Loucy (cell line): ENCODE measurements around the gene ADAMTS8.

Experiments used
- H2AFZ ChIP-seq: fragments of 200-600 bp; sonication (generic); 2 replicates; pipeline ENCODE4 v1.6.0; 2016; ENCODE audit warnings: antibody characterized with exemption, mild to moderate bottlenecking, low read length, moderate library complexity
- H3F3A ChIP-seq: fragments of 200-600 bp; 2 replicates; pipeline ENCODE4 v1.6.0; 2016; ENCODE audit warnings: antibody characterized with exemption, low read depth, mild to moderate bottlenecking
- H3K27me3 ChIP-seq: fragments of 200-600 bp; sonication (generic); 2 replicates; pipeline ENCODE4 v1.6.1; 2014; ENCODE audit warnings: low read length, mild to moderate bottlenecking; ENCODE audit not compliant: insufficient read depth, poor library complexity, severe bottlenecking
- H3K36me3 ChIP-seq: fragments of 200-600 bp; sonication (generic); 2 replicates; pipeline ENCODE4 v1.6.1; 2016; ENCODE audit warnings: low read length; ENCODE audit not compliant: insufficient read depth
- H3K4me1 ChIP-seq: fragments of 200-600 bp; sonication (generic); 2 replicates; pipeline ENCODE4 v1.5.1; 2014; ENCODE audit warnings: low read length, mild to moderate bottlenecking; ENCODE audit not compliant: insufficient read depth, poor library complexity, severe bottlenecking
- H3K4me2 ChIP-seq: fragments of 200-600 bp; sonication (generic); 2 replicates; pipeline ENCODE4 v1.6.0; 2014; ENCODE audit warnings: antibody characterized with exemption, low read length, low read depth, mild to moderate bottlenecking; ENCODE audit not compliant: poor library complexity, severe bottlenecking
- H3K4me3 ChIP-seq: fragments of 200-600 bp; sonication (generic); 2 replicates; pipeline ENCODE4 v1.5.1; 2014; ENCODE audit warnings: low read length, mild to moderate bottlenecking, mixed read lengths; ENCODE audit not compliant: poor library complexity, severe bottlenecking
- H3K79me2 ChIP-seq: fragments of 200-600 bp; sonication (generic); 2 replicates; pipeline ENCODE4 v1.6.1; 2014; ENCODE audit warnings: low read length; ENCODE audit not compliant: insufficient read depth
- H3K9ac ChIP-seq: fragments of 200-600 bp; sonication (generic); 2 replicates; pipeline ENCODE4 v1.6.0; 2014; ENCODE audit warnings: mild to moderate bottlenecking, low read depth, low read length, moderate library complexity; ENCODE audit not compliant: poor library complexity, severe bottlenecking
- H3K9me2 ChIP-seq: fragments of 200-600 bp; sonication (generic); replicated peaks from 2 replicates; pipeline ENCODE4 v1.6.1; 2016; ENCODE audit warnings: low read depth, low read length, mixed read lengths
- H3K9me3 ChIP-seq: fragments of 200-600 bp; sonication (generic); 2 replicates; pipeline ENCODE4 v1.6.1; 2014; ENCODE audit warnings: mild to moderate bottlenecking, antibody characterized with exemption, low read length, low read depth; ENCODE audit not compliant: insufficient read depth
- H4K20me1 ChIP-seq: fragments of 200-600 bp; sonication (generic); 2 replicates; pipeline ENCODE4 v1.6.0; 2014; ENCODE audit warnings: antibody characterized with exemption, low read length, mild to moderate bottlenecking; ENCODE audit not compliant: insufficient read depth, poor library complexity, severe bottlenecking
- EZH2phosphoT487 ChIP-seq: fragments of 200-600 bp; IDR thresholded peaks from 2 replicates; pipeline ENCODE4 v1.6.1; 2018; ENCODE audit warnings: antibody characterized with exemption, mild to moderate bottlenecking, moderate library complexity, borderline replicate concordance
- TF ChIP-seq, protein P1 (sequence below): fragments of 200-600 bp; sonication (generic); conservative IDR thresholded peaks from 2 replicates; pipeline ENCODE4 v1.5.1; 2014; ENCODE audit warnings: mild to moderate bottlenecking, antibody characterized with exemption, low read length

ADAMTS8 gene

DNA sequence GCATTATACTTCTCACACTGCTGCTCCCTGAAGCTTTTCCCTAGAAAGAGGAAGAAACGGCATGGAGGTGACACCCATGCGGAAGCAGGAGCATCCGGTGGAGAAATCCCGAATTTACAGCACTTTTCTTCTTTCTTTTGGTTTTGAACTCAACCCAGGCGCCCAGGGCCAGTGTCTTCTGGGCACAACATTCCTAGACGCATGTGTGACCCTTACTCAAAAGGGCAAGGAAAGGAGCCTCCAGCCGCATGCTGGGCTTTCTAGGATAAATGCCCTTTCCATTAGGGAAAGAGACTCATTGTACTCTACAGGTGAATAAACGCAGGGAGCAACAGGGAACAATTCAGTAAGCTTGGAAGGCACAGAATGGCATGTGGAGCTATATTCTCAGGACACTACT, 19.5 kb downstream of the ADAMTS8 start:
- Histone ChIP-seq H3K9ac (no peak overlapping the region), H3K27me3 (no peaks in the 10 kb centered on the region), H3K36me3 (no peaks in the 10 kb centered on the region), H3K9me3 (no peaks in the 10 kb centered on the region), H3K4me1 (no peaks in the 10 kb centered on the region), H2AFZ (no peak overlapping the region), H3F3A (no peaks in the 10 kb centered on the region), H3K9me2 (no peaks in the 10 kb centered on the region), H3K79me2 (no peaks in the 10 kb centered on the region), H4K20me1 (no peaks in the 10 kb centered on the region), H3K4me2 (no peak overlapping the region), H3K4me3 (no peak overlapping the region)
- no peak for TF ChIP-seq EZH2phosphoT487
- TF ChIP-seq, protein P1, sequence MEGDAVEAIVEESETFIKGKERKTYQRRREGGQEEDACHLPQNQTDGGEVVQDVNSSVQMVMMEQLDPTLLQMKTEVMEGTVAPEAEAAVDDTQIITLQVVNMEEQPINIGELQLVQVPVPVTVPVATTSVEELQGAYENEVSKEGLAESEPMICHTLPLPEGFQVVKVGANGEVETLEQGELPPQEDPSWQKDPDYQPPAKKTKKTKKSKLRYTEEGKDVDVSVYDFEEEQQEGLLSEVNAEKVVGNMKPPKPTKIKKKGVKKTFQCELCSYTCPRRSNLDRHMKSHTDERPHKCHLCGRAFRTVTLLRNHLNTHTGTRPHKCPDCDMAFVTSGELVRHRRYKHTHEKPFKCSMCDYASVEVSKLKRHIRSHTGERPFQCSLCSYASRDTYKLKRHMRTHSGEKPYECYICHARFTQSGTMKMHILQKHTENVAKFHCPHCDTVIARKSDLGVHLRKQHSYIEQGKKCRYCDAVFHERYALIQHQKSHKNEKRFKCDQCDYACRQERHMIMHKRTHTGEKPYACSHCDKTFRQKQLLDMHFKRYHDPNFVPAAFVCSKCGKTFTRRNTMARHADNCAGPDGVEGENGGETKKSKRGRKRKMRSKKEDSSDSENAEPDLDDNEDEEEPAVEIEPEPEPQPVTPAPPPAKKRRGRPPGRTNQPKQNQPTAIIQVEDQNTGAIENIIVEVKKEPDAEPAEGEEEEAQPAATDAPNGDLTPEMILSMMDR, result no peak

DNA sequence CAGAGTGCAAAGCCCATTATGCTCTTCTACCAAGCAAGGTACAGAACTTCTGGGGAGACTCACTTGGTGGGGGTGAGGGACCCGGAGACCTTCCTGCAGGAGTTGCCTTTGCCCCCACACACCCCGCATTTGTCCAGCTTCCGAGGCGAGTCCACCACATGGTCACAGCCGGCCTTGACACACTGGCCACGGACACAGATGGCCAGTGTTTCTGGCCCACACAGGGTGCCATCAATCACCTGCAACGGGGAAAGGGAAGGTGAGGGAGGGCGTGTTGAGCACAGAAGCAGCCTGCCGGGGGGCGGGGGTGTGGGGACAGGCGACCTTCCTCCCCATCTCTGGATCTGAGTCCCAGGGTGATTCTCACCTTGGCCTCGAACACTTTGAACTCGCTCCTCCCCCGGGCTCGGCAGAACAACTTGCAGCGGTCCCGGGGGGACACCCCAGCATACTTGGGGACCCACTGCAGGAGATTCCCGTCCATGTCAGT, 20.0 kb downstream of the ADAMTS8 start:
- Histone ChIP-seq H3K9me3 (no peaks in the 10 kb centered on the region), H3K79me2 (no peaks in the 10 kb centered on the region), H3K4me1 (no peaks in the 10 kb centered on the region), H3K36me3 (no peaks in the 10 kb centered on the region), H3K9me2 (no peaks in the 10 kb centered on the region), H3F3A (no peaks in the 10 kb centered on the region), H2AFZ (no peak overlapping the region), H3K27me3 (no peaks in the 10 kb centered on the region), H3K9ac (no peak overlapping the region), H3K4me2 (no peak overlapping the region), H4K20me1 (no peaks in the 10 kb centered on the region), H3K4me3 (no peak overlapping the region)
- TF ChIP-seq, protein P1, result no peak
- TF ChIP-seq EZH2phosphoT487, result no peak

DNA sequence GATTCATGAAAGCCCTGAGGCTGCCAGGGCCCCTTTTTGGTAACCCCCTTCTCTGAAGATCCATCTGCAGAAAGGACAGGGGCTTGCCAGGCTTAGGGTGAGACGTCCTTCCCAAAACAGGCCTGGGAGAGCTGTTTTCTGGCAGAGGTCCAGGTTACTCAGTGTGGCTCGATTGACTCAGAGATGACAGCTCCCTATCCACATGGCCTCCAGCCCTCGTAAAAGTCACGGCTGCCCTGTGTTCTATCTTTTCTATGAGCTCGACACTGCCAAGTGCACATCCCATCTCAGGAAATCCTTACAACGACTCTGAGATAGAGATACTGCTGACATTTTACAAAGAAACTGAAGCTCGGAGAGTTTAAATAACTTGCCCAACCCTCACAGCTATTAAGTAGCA, 20.4 kb downstream of the ADAMTS8 start:
- Histone ChIP-seq H3K9me3 (no peaks in the 10 kb centered on the region), H4K20me1 (no peaks in the 10 kb centered on the region), H3K27me3 (no peaks in the 10 kb centered on the region), H3K4me1 (no peaks in the 10 kb centered on the region), H3K4me2 (no peak overlapping the region), H3K79me2 (no peaks in the 10 kb centered on the region), H3K4me3 (no peak overlapping the region), H3K9me2 (no peaks in the 10 kb centered on the region), H3F3A (no peaks in the 10 kb centered on the region), H3K36me3 (no peaks in the 10 kb centered on the region), H2AFZ (no peak overlapping the region), H3K9ac (no peak overlapping the region)
- TF ChIP-seq, protein P1, result no peak
- no peak for TF ChIP-seq EZH2phosphoT487
